Right lobe of liver (tissue), 4 donors: ENCODE data around the gene SPATA2L.

Source experiments
- CTCF ChIP-seq, 4 donors: fragments of 200-600 bp in 3 of 4; fragments of 450-650 bp in 1 of 4; IDR thresholded peaks; one replicate each; pipeline versions ENCODE4 v1.5.1 to v1.8.0; 2016 to 2022; ENCODE audit warnings: antibody characterized with exemption in 4 of 4, mild to moderate bottlenecking in 2 of 4
- POLR2A ChIP-seq: fragments of 450-650 bp; IDR thresholded peaks from one replicate; pipeline ENCODE4 v1.6.1; 2017; ENCODE audit warnings: antibody characterized with exemption, mild to moderate bottlenecking
- donor health status: DM: no; HTN: no; CAD: no.
- donor health status: DM: no; HTN: no; CAD: no.
- donor health status: DM: no; HTN: yes; CAD: no.

GRCh38 chr16:89712274-89712781 is 10.8 kb upstream of the SPATA2L start:
- TF ChIP-seq CTCF (IDR thresholded peaks at IDR 0.05) (no peak), POLR2A (no peak)
